GM19455 (cell line): ENCODE data around the gene MTAP.

ENCODE experiments used
- ATAC-seq: cut with Tn5 transposase; IDR thresholded peaks from one replicate; pipeline ENCODE4 v1.9.1; 2021; ENCODE audit not compliant: unreplicated experiment

The MTAP gene

DNA sequence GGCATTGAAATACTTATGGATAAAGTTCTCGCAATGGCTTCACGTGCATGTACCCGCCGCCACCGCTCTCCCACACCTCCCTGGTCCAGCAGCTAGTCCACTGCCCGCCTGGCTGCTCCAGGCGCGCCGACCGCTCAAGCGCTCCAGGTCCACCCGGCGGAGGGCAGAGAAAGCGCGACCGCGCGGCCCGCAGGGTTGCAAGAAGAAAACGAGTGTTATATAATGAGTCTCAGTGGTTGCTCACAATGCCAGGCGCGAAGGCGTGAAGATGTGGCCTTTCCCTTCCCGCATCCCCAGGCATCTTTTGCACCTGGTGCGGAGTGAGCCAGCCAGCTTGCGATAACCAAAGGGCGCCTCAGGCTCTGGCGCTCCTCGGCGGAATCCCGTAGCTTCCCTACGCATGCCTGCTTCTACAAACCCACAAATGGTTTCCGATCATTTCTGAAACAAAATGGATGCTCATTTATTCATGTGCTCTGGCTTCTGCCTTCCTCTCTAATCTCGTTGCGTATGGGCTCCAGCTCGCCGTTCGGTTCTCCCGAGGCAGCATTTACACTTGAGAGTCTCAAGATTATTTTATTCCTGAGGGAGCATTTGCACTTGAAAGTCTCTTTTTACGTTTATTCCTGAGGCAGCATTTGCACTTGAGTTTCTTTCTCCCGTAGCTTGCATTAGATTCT is 166.0 kb downstream of the MTAP start:
- ATAC-seq, result no peak

DNA sequence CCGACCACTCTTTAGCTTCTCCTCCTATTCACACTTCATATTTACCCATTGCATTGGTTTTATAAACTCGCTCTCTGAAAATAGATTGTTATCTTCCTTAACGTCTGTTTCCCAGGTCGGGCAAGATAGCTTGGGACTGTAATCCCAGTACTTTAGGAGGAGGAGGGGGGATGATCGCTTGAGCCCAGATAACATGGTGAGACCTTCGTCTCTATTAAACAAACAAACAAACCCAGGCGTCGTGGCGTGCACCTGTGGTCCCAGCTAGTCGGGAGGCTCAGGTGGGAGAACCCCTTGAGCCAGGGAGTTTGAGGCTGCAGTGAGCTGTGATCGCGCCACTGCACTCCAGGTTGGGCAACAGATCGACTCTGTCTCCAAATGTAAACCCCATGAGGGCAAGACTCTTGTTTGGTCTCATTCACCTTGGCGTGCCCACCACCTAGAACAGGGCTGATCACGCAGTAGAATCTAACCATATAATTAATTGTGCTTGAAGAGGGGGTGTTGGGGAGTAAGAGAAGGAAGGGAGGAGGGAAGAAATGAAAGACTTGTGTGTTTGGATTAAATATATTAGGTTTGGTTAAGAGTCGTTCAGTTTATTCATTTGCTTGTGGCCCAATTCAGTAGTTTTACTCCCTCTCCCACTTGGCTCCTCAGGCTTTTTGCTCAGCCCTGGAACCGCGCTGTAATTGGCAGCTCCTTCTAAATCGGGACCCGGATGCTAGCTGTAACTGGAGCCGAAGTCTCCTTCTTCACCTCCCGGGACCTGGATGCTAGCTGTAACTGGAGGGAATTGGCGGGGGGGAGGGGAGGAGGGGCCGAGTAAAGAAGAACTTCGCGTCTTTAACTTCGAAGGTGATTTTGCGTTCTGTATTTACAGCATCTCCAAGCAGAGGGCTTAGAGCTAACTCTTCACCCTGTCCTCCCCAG is 166.8 kb downstream of the MTAP start:
- no peak for ATAC-seq

GRCh38 chr9:21969951-21970799 is 167.7 kb downstream of the MTAP start:
- ATAC-seq, result no peak

DNA sequence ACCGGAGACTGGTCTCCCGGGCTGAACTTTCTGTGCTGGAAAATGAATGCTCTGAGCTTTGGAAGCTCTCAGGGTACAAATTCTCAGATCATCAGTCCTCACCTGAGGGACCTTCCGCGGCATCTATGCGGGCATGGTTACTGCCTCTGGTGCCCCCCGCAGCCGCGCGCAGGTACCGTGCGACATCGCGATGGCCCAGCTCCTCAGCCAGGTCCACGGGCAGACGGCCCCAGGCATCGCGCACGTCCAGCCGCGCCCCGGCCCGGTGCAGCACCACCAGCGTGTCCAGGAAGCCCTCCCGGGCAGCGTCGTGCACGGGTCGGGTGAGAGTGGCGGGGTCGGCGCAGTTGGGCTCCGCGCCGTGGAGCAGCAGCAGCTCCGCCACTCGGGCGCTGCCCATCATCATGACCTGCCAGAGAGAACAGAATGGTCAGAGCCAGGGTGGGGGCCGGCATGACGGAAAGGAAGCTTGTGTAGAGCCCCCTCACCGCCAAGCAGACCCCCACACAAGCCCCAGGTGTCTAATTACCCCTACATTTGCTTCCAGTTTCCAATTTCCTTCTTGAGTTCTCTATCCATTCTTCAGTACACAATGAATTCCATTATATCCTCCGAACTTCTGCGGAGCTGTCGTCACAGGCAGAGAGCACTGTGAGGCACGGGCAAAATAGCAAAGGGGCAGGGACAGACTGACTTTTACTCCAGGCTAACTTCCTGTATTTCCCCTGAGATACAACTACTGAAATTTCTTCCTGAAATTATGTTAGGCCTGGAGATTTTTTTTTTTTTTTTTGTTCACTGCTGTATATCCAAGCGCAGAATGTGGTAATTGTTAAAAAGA is 168.6 kb downstream of the MTAP start:
- ATAC-seq, result no peak

- no peak for ATAC-seq
Measured at GRCh38 chr9:21972361-21972760, 169.9 kb downstream of the MTAP start.

DNA sequence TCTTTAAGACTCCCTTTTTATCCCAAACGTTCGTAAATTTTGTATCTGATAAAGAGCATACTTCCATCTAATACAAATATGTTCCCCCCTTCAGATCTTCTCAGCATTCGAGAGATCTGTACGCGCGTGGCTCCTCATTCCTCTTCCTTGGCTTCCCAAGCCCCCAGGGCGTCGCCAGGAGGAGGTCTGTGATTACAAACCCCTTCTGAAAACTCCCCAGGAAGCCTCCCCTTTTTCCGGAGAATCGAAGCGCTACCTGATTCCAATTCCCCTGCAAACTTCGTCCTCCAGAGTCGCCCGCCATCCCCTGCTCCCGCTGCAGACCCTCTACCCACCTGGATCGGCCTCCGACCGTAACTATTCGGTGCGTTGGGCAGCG is 171.9 kb downstream of the MTAP start:
- no peak for ATAC-seq

DNA sequence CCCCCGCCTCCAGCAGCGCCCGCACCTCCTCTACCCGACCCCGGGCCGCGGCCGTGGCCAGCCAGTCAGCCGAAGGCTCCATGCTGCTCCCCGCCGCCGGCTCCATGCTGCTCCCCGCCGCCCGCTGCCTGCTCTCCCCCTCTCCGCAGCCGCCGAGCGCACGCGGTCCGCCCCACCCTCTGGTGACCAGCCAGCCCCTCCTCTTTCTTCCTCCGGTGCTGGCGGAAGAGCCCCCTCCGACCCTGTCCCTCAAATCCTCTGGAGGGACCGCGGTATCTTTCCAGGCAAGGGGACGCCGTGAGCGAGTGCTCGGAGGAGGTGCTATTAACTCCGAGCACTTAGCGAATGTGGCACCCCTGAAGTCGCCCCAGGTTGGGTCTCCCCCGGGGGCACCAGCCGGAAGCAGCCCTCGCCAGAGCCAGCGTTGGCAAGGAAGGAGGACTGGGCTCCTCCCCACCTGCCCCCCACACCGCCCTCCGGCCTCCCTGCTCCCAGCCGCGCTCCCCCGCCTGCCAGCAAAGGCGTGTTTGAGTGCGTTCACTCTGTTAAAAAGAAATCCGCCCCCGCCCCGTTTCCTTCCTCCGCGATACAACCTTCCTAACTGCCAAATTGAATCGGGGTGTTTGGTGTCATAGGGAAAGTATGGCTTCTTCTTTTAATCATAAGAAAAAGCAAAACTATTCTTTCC is 172.4 kb downstream of the MTAP start:
- peak; percentile 74 for ATAC-seq

DNA sequence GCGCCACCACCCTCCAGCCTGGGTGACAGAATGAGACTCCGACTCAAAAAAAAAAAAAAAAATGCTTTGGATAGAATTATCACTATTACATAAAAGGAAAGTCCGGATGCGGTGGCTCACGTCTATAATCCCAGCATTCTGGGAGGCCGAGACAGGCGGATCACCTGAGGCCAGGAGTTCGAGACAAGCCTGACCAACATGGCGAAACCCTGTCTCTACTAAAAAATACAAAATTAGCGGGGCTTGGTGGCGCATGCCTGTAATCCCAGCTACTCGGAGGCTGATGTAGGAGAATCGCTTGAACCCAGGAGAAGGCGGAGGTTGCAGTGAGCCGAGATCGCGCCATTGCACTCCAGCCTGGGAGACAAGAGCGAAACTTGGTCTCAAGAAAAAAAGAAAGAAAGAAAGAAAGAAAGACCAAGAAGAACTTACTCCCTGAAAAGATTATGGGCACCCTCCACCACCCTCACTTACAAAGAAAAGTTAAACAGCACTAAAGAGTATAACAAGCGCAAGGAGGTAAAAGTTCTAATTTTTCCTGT is 174.0 kb downstream of the MTAP start:
- ATAC-seq, result no peak

GRCh38 chr9:21982391-21982790 is 180.0 kb downstream of the MTAP start:
- ATAC-seq, result no peak

- ATAC-seq, result no peak
Measured at GRCh38 chr9:21982861-21983560, 180.6 kb downstream of the MTAP start.

DNA sequence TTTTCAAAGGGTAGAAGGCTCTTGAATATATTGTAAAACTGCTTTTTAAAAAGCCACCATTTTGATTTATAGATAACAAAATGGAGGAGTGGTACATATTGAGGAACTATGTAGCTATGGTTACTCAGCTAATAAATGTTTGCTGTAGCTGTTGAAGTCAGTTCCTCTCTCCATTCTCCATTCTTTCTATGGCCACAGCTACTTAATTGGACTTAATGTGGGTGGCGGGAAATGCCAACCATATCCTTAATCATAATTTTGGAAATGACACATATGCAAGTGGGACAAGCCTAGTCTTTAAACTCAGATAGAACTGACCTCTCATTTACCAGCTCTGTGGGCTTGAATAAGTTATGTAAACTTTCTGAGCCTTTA is 181.1 kb downstream of the MTAP start:
- no peak for ATAC-seq

GRCh38 chr9:21984101-21984500 is 181.7 kb downstream of the MTAP start:
- ATAC-seq, result no peak

GRCh38 chr9:21985964-21986667 is 183.7 kb downstream of the MTAP start:
- no peak for ATAC-seq
